IMR-90 (cell line): ENCODE data around the gene DAP3. TPM values are rescaled to one million over a fixed set of nuclear protein-coding genes. Genes with fewer than 3 reads are reported as not detected.

Experiments used
- ATAC-seq: fragments of 200-7000 bp; cut with Tn5 transposase; 2 replicates; pipeline ENCODE4 v1.9.1; 2020; ENCODE audit warnings: low read depth, mild to moderate bottlenecking, moderate library complexity
- BruUV-seq: library from RNA; stranded (reverse); fragments of 400-500 nt; replicated peaks from 2 replicates; lab custom pipeline; 2021; lab: Mats Ljungman, UMichigan
- CTCF ChIA-PET: fragments of 300-600 bp; formaldehyde crosslinking; extraction: SDS; loops from one replicate; lab custom pipeline; 2021; ENCODE audit warnings: antibody characterized with exemption; lab: Yijun Ruan, JAX
- POLR2A ChIA-PET: fragments of 300-600 bp; sonication (Branson Sonifier 250); formaldehyde crosslinking; loops from one replicate; lab custom pipeline; 2022; ENCODE audit warnings: antibody characterized with exemption; ENCODE audit not compliant: unreplicated experiment; lab: Charles Lee
- DNase-seq: peaks from one replicate; pipeline ENCODE4 v3.0.0; 2013
- H2AFZ ChIP-seq: replicated peaks from 2 replicates; pipeline ENCODE3; 2013; ENCODE audit warnings: low read length, mild to moderate bottlenecking; ENCODE audit not compliant: poor library complexity
- H2AK5ac ChIP-seq: 2 replicates; pipeline ENCODE4 v1.6.1; 2013; ENCODE audit warnings: low read depth, low read length, inconsistent platforms
- H2AK9ac ChIP-seq: replicated peaks from 2 replicates; pipeline ENCODE3; 2013; ENCODE audit warnings: mild to moderate bottlenecking, low read depth, low read length, moderate library complexity; ENCODE audit not compliant: poor library complexity
- H2BK120ac ChIP-seq: 2 replicates; pipeline ENCODE4 v1.6.1; 2013; ENCODE audit warnings: low read depth, low read length, inconsistent platforms
- H2BK15ac ChIP-seq: 3 replicates; pipeline ENCODE4 v1.6.1; 2013; ENCODE audit warnings: low read depth, low read length, inconsistent platforms
- H2BK20ac ChIP-seq: 2 replicates; pipeline ENCODE4 v1.6.1; 2013; ENCODE audit warnings: low read depth, mild to moderate bottlenecking, inconsistent platforms, low read length, moderate library complexity
- H2BK5ac ChIP-seq: 2 replicates; pipeline ENCODE4 v1.6.1; 2013; ENCODE audit warnings: mild to moderate bottlenecking, low read depth, low read length, inconsistent platforms; ENCODE audit not compliant: poor library complexity, severe bottlenecking
- H3K14ac ChIP-seq: replicated peaks from 2 replicates; pipeline ENCODE4 v1.6.1; 2013; ENCODE audit warnings: low read depth, low read length, inconsistent platforms
- H3K18ac ChIP-seq: 2 replicates; pipeline ENCODE4 v1.6.1; 2013; ENCODE audit warnings: low read depth, low read length, control low read depth
- H3K23ac ChIP-seq: 2 replicates; pipeline ENCODE4 v1.6.1; 2013; ENCODE audit warnings: low read depth, low read length, inconsistent platforms
- H3K27ac ChIP-seq: 2 replicates; pipeline ENCODE4 v1.5.1; 2013; ENCODE audit warnings: mild to moderate bottlenecking, control low read depth, low read length; ENCODE audit not compliant: insufficient read depth
- H3K27me3 ChIP-seq: 2 replicates; pipeline ENCODE4 v1.6.1; 2013; ENCODE audit warnings: low read length; ENCODE audit not compliant: control insufficient read depth, insufficient read depth
- H3K36me3 ChIP-seq: 2 replicates; pipeline ENCODE4 v1.6.1; 2013; ENCODE audit warnings: low read length, mixed read lengths; ENCODE audit not compliant: control insufficient read depth, insufficient read depth
- H3K4ac ChIP-seq: 2 replicates; pipeline ENCODE4 v1.6.1; 2013; ENCODE audit warnings: low read depth, low read length, inconsistent platforms
- H3K4me1 ChIP-seq: 2 replicates; pipeline ENCODE4 v1.6.1; 2013; ENCODE audit warnings: low read length, mixed read lengths; ENCODE audit not compliant: control insufficient read depth, insufficient read depth
- H3K4me2 ChIP-seq: 2 replicates; pipeline ENCODE4 v1.6.1; 2013; ENCODE audit warnings: low read depth, mild to moderate bottlenecking, control low read depth, low read length, moderate library complexity
- H3K4me3 ChIP-seq: 2 replicates; pipeline ENCODE4 v1.5.1; 2013; ENCODE audit warnings: low read depth, mild to moderate bottlenecking, control low read depth, low read length, moderate library complexity; ENCODE audit not compliant: insufficient read depth
- H3K56ac ChIP-seq: 2 replicates; pipeline ENCODE4 v1.6.1; 2013; ENCODE audit warnings: low read length, inconsistent platforms; ENCODE audit not compliant: insufficient read depth; ENCODE audit errors: extremely low read depth
- H3K79me1 ChIP-seq, 2 experiments: 2 replicates each; pipeline ENCODE4 v1.6.1; 2013; ENCODE audit warnings: low read length in 2 of 2, inconsistent platforms in 1 of 2, low read depth in 1 of 2
- H3K9ac ChIP-seq: 2 replicates; pipeline ENCODE4 v1.6.1; 2013; ENCODE audit warnings: low read depth, low read length, control low read depth
- H3K9me1 ChIP-seq: 2 replicates; pipeline ENCODE4 v1.6.1; 2013; ENCODE audit warnings: low read length, inconsistent platforms; ENCODE audit not compliant: insufficient read depth
- H3K9me3 ChIP-seq: 2 replicates; pipeline ENCODE4 v1.6.1; 2013; ENCODE audit warnings: low read length; ENCODE audit not compliant: control insufficient read depth, insufficient read depth
- H4K20me1 ChIP-seq: 2 replicates; pipeline ENCODE4 v1.6.1; 2013; ENCODE audit warnings: low read length, inconsistent platforms; ENCODE audit not compliant: insufficient read depth
- H4K5ac ChIP-seq: 2 replicates; pipeline ENCODE4 v1.6.1; 2013; ENCODE audit warnings: mild to moderate bottlenecking, low read depth, low read length, control low read depth
- H4K8ac ChIP-seq, 2 experiments: 2 replicates each; pipeline ENCODE4 v1.6.1; 2013; ENCODE audit warnings: low read depth in 2 of 2, low read length in 2 of 2, control low read depth in 1 of 2, inconsistent platforms in 1 of 2
- H4K91ac ChIP-seq: 2 replicates; pipeline ENCODE4 v1.6.1; 2013; ENCODE audit warnings: low read depth, low read length, inconsistent platforms; ENCODE audit not compliant: insufficient read depth
- RCOR1 ChIP-seq: IDR thresholded peaks from 2 replicates; pipeline ENCODE4 v1.6.1; 2012; ENCODE audit warnings: mild to moderate bottlenecking, low read length, improper control_type of control experiment; ENCODE audit not compliant: insufficient replicate concordance
- SMC3 ChIP-seq: fragments of 150-350 bp; IDR thresholded peaks from 2 replicates; pipeline ENCODE4 v1.6.1; 2016; ENCODE audit warnings: low read depth, mild to moderate bottlenecking, antibody characterized with exemption, low read length, moderate library complexity
- WGBS, 2 experiments: methylation state at CpG; one replicate each; pipeline versions ENCODE4 v1.1.5 to v1.1.7; 2013; ENCODE audit warnings: missing lambda C conversion rate in 2 of 2; ENCODE audit not compliant: insufficient read length in 1 of 2; ENCODE audit errors: extremely low coverage in 2 of 2; 5-methylcytosine and 5-hydroxymethylcytosine counted together
- dilution Hi-C: fragments of 300-500 bp; cut with HindIII; formaldehyde crosslinking; loops from one replicate; pipeline ENCODE4 v1.14.3; 2018; ENCODE audit warnings: low sequenced_read_pairs; ENCODE audit not compliant: unreplicated experiment
- in situ Hi-C: fragments of 300-500 bp; cut with MboI; formaldehyde crosslinking; loops from 3 replicates; pipeline ENCODE4 v1.14.3; 2019; ENCODE audit warnings: low sequenced_read_pairs, inconsistent platforms, mixed read lengths
- intact Hi-C: fragments of 100-400 bp; cut with micrococcal nuclease; formaldehyde crosslinking; loops from 2 replicates; pipeline ENCODE4 v1.10.0; 2022
- polyA plus RNA-seq, 3 experiments: library from polyadenylated mRNA; depleted of rRNA; stranded (reverse); fragments of >200 nt; gene quantifications; 2 replicates each; pipeline ENCODE4 v1.2.3, GENCODE V29; 2012; ENCODE audit warnings: low replicate concordance in 1 of 3
- total RNA-seq: library from RNA; depleted of rRNA; stranded (reverse); fragments of >200 nt; gene quantifications from 2 replicates; pipeline ENCODE4 v1.2.3, GENCODE V29; 2012

Gene DAP3
- total and polyA plus RNA-seq, 2 of the 4 experiments (the other 2 are of a cell fraction) = 48.6 to 126 TPM

- Histone ChIP-seq H3K9me3 (peaks cover 13% of the 10 kb centered on the region), H2AFZ (no peak overlapping the region), H4K5ac (peak overlapping the region; percentile 23; the same call in 1 of the 2 replicates), H2AK9ac (no peak overlapping the region), H4K20me1 (no peaks in the 10 kb centered on the region), H3K56ac (no peak overlapping the region), H3K36me3 (peaks cover 2% of the 10 kb centered on the region), H3K23ac (no peak overlapping the region), H3K27me3 (no peaks in the 10 kb centered on the region), H3K4me1 (peaks cover 8% of the 10 kb centered on the region), H2BK15ac (no peak overlapping the region), H3K9me1 (0 out of 2 replicates have a peak, but pooled peaks cover 4% of the 10 kb centered on the region), H3K27ac (no peak overlapping the region), H3K14ac (no peak overlapping the region), H3K4ac (no peak overlapping the region), H4K91ac (no peak overlapping the region), H4K8ac (peak overlapping the region in 1 of 2 experiments; percentile 58; a peak in 1 of 4 replicates), H3K4me3 (no peak overlapping the region), H2BK120ac (no peak overlapping the region), H2BK20ac (no peak overlapping the region), H2BK5ac (no peak overlapping the region), H3K79me1 (peaks cover 0 to 19% of the 10 kb centered on the region in 2 experiments), H2AK5ac (no peak overlapping the region), H3K18ac (no peak overlapping the region), H3K9ac (no peak overlapping the region), H3K4me2 (no peak overlapping the region)
- ChIA-PET POLR2A (no interaction called here), CTCF (no interaction called here)
- 33% methylated on average over 1 of the region's 4 CpGs; no CpG with 5 or more reads in 1 of the 2 experiments for WGBS, 2 experiments
- dilution Hi-C loops = no loop called here
- no TSS peak for BruUV-seq
- intact Hi-C loops = loop anchor here (5.0 kb wide), 2 partner anchors 38 to 323 kb away; partner anchors contain the start of gene RUSC1
- no peak for DNase-seq
- no peak for ATAC-seq
- in situ Hi-C loops = no loop called here
- TF ChIP-seq SMC3 (no peak), RCOR1 (no peak)
Observed at GRCh38 chr1:155645034-155645598, 43.8 kb upstream of the DAP3 start.
